Mesothelial cell of epicardium (in vitro differentiated cells): ENCODE measurements around the gene UQCRC2. TPM values are rescaled to one million over a fixed set of nuclear protein-coding genes. Genes with fewer than 3 reads are reported as not detected.
A peak's percentile ranks its signal among the peaks of the same experiment; 100 is the strongest.
"Not testable (repeated sequence)": the region's sequence is repeated elsewhere in the genome, so short reads cannot be mapped to it uniquely, and the experiment has no call there.

Experiments
- DNase-seq, 2 experiments: peaks; one replicate each; pipeline ENCODE4 v3.0.0; 2021; ENCODE audit warnings: low spot score in 2 of 2; ENCODE audit not compliant: unreplicated experiment in 2 of 2
- H3K27ac Mint-ChIP-seq: 2 replicates; pipeline ENCODE4 v1.8.0; 2021; ENCODE audit warnings: mixed read lengths
- H3K27me3 Mint-ChIP-seq: 2 replicates; pipeline ENCODE4 v1.8.0; 2021; ENCODE audit warnings: low read depth, mixed read lengths
- H3K36me3 Mint-ChIP-seq: 2 replicates; pipeline ENCODE4 v1.8.0; 2021; ENCODE audit warnings: mixed read lengths
- H3K4me1 Mint-ChIP-seq: 2 replicates; pipeline ENCODE4 v1.8.0; 2021; ENCODE audit warnings: mixed read lengths
- H3K4me3 Mint-ChIP-seq: 2 replicates; pipeline ENCODE4 v1.8.0; 2021; ENCODE audit warnings: mild to moderate bottlenecking, moderate library complexity, mixed read lengths
- H3K9me3 Mint-ChIP-seq: 2 replicates; pipeline ENCODE4 v1.8.0; 2021; ENCODE audit warnings: mixed read lengths
- CTCF ChIP-seq: fragments of 200-600 bp; sonication (generic); IDR thresholded peaks from one replicate; pipeline ENCODE4 v1.5.0; 2021; ENCODE audit warnings: antibody characterized with exemption; ENCODE audit not compliant: unreplicated experiment
- total RNA-seq: library from RNA; stranded (reverse); gene quantifications from 3 replicates; pipeline ENCODE4 v1.2.1, GENCODE V29; 2021

UQCRC2 gene
- total RNA-seq: 197 to 221 TPM (median 199 TPM) in 3 replicates

GRCh38 chr16:21952793-21953540 lies at the start of gene UQCRC2:
UQCRC2 (plus strand) TSS chr16:21953361; CDS start chr16:21953424, 63 bp downstream.
- Mint-ChIP-seq H3K4me1 (peaks cover 21% of the 10 kb centered on the region), H3K27me3 (no peaks in the 10 kb centered on the region), H3K36me3 (peaks cover 9% of the 10 kb centered on the region), H3K9me3 (no peaks in the 10 kb centered on the region), H3K27ac (peak within 1 kb of the TSS; percentile 99), H3K4me3 (peak within 1 kb of the TSS; percentile 98)
- peak; percentile 79 to 88 for DNase-seq
- no peak for TF ChIP-seq CTCF

- not testable (repeated sequence) for H3K4me3 Mint-ChIP-seq, H3K9me3 Mint-ChIP-seq, H3K27ac Mint-ChIP-seq, DNase-seq, H3K36me3 Mint-ChIP-seq, H3K4me1 Mint-ChIP-seq
- peaks cover 30% of the 10 kb centered on the region for H3K27me3 Mint-ChIP-seq
Measured at GRCh38 chr16:21932650-21933049, 20.5 kb upstream of the UQCRC2 start.

- H3K36me3 Mint-ChIP-seq, H3K27ac Mint-ChIP-seq, H3K4me1 Mint-ChIP-seq, H3K9me3 Mint-ChIP-seq, H3K4me3 Mint-ChIP-seq, DNase-seq: not testable (repeated sequence)
- H3K27me3 Mint-ChIP-seq: peaks cover 34% of the 10 kb centered on the region
Measured at GRCh38 chr16:21933316-21933715, 19.8 kb upstream of the UQCRC2 start.

GRCh38 chr16:21933790-21934189 lies 19.4 kb upstream of the UQCRC2 start:
- not testable (repeated sequence) for H3K4me1 Mint-ChIP-seq, H3K27ac Mint-ChIP-seq, H3K36me3 Mint-ChIP-seq, H3K4me3 Mint-ChIP-seq, H3K9me3 Mint-ChIP-seq, DNase-seq
- H3K27me3 Mint-ChIP-seq: peaks cover 39% of the 10 kb centered on the region

- H3K4me1 Mint-ChIP-seq, H3K4me3 Mint-ChIP-seq, DNase-seq, H3K27ac Mint-ChIP-seq, H3K9me3 Mint-ChIP-seq, H3K36me3 Mint-ChIP-seq: not testable (repeated sequence)
- peaks cover 59% of the 10 kb centered on the region for H3K27me3 Mint-ChIP-seq
Measured at GRCh38 chr16:21936216-21936615, 16.9 kb upstream of the UQCRC2 start.

GRCh38 chr16:21937336-21937829 lies 15.8 kb upstream of the UQCRC2 start:
- Mint-ChIP-seq H3K4me1 (peaks cover 6% of the 10 kb centered on the region), H3K4me3 (no peak overlapping the region), H3K36me3 (no peaks in the 10 kb centered on the region), H3K9me3 (no peaks in the 10 kb centered on the region), H3K27me3 (peaks cover 69% of the 10 kb centered on the region), H3K27ac (no peak overlapping the region)
- no peak for TF ChIP-seq CTCF
- DNase-seq: no peak

- H3K27me3 Mint-ChIP-seq: peaks cover 68% of the 10 kb centered on the region
- H3K4me1 Mint-ChIP-seq: peaks cover 6% of the 10 kb centered on the region
- TF ChIP-seq CTCF: no peak
- H3K36me3 Mint-ChIP-seq: no peaks in the 10 kb centered on the region
- H3K27ac Mint-ChIP-seq: no peak overlapping the region
- DNase-seq: no peak
- no peak overlapping the region for H3K4me3 Mint-ChIP-seq
- no peaks in the 10 kb centered on the region for H3K9me3 Mint-ChIP-seq
Measured at GRCh38 chr16:21940570-21940969, 12.6 kb upstream of the UQCRC2 start.
